HEK293 (cell line): Measurements from ENCODE around the gene IFI30.

Source experiments
- CTCF ChIP-seq: fragments of 450-650 bp; formaldehyde crosslinking; IDR thresholded peaks from 2 replicates; pipeline ENCODE4 v1.5.1; 2016; ENCODE audit warnings: missing biosample characterization, missing genetic modification characterization
- TRIM28 ChIP-seq: IDR thresholded peaks from 2 replicates; pipeline ENCODE4 v1.6.1; 2011; ENCODE audit warnings: low read length, control low read depth, borderline replicate concordance
- YY2 ChIP-seq: fragments of 450-650 bp; formaldehyde crosslinking; IDR thresholded peaks from 2 replicates; pipeline ENCODE4 v1.5.1; 2016; ENCODE audit warnings: missing biosample characterization, missing genetic modification characterization
- ZNF140 ChIP-seq: fragments of 450-650 bp; formaldehyde crosslinking; IDR thresholded peaks from 2 replicates; pipeline ENCODE4 v1.5.1; 2016; ENCODE audit warnings: missing biosample characterization, missing genetic modification characterization
- ZNF157 ChIP-seq: fragments of 450-650 bp; formaldehyde crosslinking; IDR thresholded peaks from 2 replicates; pipeline ENCODE4 v1.5.1; 2016; ENCODE audit warnings: missing biosample characterization, missing genetic modification characterization
- ZNF350 ChIP-seq: fragments of 450-650 bp; formaldehyde crosslinking; IDR thresholded peaks from 2 replicates; pipeline ENCODE4 v1.5.0; 2017; ENCODE audit warnings: missing biosample characterization, mild to moderate bottlenecking, missing genetic modification characterization
- ZNF513 ChIP-seq: fragments of 450-650 bp; IDR thresholded peaks from 2 replicates; pipeline ENCODE4 v1.5.1; 2018; ENCODE audit warnings: missing biosample characterization, missing genetic modification characterization
- ZNF530 ChIP-seq: fragments of 450-650 bp; formaldehyde crosslinking; IDR thresholded peaks from 2 replicates; pipeline ENCODE4 v1.5.1; 2016; ENCODE audit warnings: low read depth, missing biosample characterization, missing genetic modification characterization
- ZNF571 ChIP-seq: fragments of 450-650 bp; formaldehyde crosslinking; IDR thresholded peaks from 2 replicates; pipeline ENCODE4 v1.5.0; 2017; ENCODE audit warnings: missing biosample characterization, missing genetic modification characterization

GRCh38 chr19:18144361-18144760, 29.3 kb upstream of the IFI30 start:
- TF ChIP-seq ZNF350 (tag by site-specific recombination) (no peak), ZNF571 (tag by site-specific recombination) (no peak), ZNF530 (tag by site-specific recombination) (no peak), TRIM28 (no peak), ZNF140 (tag by site-specific recombination) (no peak), CTCF (no peak), ZNF157 (no peak), YY2 (tag by site-specific recombination) (no peak), ZNF513 (tag by site-specific recombination) (no peak)
